GM21529 (cell line): ENCODE measurements around the gene GYG2.

Experiments
- ATAC-seq: cut with Tn5 transposase; IDR thresholded peaks from one replicate; pipeline ENCODE4 v1.9.1; 2021; ENCODE audit not compliant: unreplicated experiment

The GYG2 gene

GRCh38 chrX:2812161-2812907, 16.4 kb upstream of the GYG2 start:
- peak; percentile 84 for ATAC-seq

- ATAC-seq: no peak
These were observed 11.7 kb upstream of the GYG2 start for GRCh38 chrX:2817036-2817435.

GRCh38 chrX:2819345-2820135, 9.2 kb upstream of the GYG2 start:
- ATAC-seq: no peak

GRCh38 chrX:2820136-2820771, 8.5 kb upstream of the GYG2 start:
- no peak for ATAC-seq

- no peak for ATAC-seq
These were observed 4.8 kb upstream of the GYG2 start for GRCh38 chrX:2823795-2824386.

GRCh38 chrX:2824886-2825285, 3.8 kb upstream of the GYG2 start:
- ATAC-seq: no peak

GRCh38 chrX:2828959-2829411, 255 bp downstream of the GYG2 start:
- ATAC-seq: no peak

GRCh38 chrX:2829469-2830246, 928 bp downstream of the GYG2 start:
- no peak for ATAC-seq

GRCh38 chrX:2831471-2832228, 2.9 kb downstream of the GYG2 start:
- ATAC-seq: no peak

GRCh38 chrX:2837961-2838360, 9.2 kb downstream of the GYG2 start:
- ATAC-seq: no peak

GRCh38 chrX:2840961-2841360, 12.2 kb downstream of the GYG2 start:
- no peak for ATAC-seq

- no peak for ATAC-seq
These were observed 12.8 kb downstream of the GYG2 start for GRCh38 chrX:2841537-2841936.

- ATAC-seq: no peak
These were observed 18.3 kb downstream of the GYG2 start for GRCh38 chrX:2846992-2847391.

GRCh38 chrX:2848871-2849301, 20.2 kb downstream of the GYG2 start:
- ATAC-seq: no peak

GRCh38 chrX:2854918-2855317, 26.2 kb downstream of the GYG2 start:
- ATAC-seq: no peak

GRCh38 chrX:2855761-2856160, 27.0 kb downstream of the GYG2 start:
- ATAC-seq: no peak

- ATAC-seq: no peak
These were observed 28.8 kb downstream of the GYG2 start for GRCh38 chrX:2857566-2857965.

- ATAC-seq: no peak
These were observed 30.6 kb downstream of the GYG2 start for GRCh38 chrX:2859197-2859797.

GRCh38 chrX:2862404-2862803, 33.7 kb downstream of the GYG2 start:
- no peak for ATAC-seq

- ATAC-seq: no peak
These were observed 34.9 kb downstream of the GYG2 start for GRCh38 chrX:2863646-2864045.
